Measurements from ENCODE around the gene BDH1.
"Not testable (repeated sequence)": the region's sequence is repeated elsewhere in the genome, so short reads cannot be mapped to it uniquely, and the experiment has no call there.

DNA sequence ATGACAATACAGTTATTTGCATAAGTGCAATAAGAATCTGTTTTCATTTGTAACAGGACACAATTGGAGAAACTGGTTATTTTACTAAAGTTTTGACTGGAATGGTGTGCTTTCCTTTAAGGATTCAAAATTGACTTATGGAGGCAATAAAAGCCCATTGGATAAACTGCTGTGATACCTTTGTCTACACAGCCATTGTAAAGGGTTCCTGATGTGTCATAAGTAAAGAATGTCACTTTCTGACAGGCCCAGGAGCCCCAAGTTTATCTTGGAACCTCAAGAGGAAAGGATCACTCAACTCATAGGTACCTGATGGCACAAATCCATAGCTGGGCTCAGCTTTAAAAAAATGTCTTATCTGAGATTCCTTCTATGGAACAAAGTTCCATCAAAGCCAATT is 10.4 kb upstream of the BDH1 start:
- TF ChIP-seq, protein P1, sequence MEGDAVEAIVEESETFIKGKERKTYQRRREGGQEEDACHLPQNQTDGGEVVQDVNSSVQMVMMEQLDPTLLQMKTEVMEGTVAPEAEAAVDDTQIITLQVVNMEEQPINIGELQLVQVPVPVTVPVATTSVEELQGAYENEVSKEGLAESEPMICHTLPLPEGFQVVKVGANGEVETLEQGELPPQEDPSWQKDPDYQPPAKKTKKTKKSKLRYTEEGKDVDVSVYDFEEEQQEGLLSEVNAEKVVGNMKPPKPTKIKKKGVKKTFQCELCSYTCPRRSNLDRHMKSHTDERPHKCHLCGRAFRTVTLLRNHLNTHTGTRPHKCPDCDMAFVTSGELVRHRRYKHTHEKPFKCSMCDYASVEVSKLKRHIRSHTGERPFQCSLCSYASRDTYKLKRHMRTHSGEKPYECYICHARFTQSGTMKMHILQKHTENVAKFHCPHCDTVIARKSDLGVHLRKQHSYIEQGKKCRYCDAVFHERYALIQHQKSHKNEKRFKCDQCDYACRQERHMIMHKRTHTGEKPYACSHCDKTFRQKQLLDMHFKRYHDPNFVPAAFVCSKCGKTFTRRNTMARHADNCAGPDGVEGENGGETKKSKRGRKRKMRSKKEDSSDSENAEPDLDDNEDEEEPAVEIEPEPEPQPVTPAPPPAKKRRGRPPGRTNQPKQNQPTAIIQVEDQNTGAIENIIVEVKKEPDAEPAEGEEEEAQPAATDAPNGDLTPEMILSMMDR (IDR thresholded peaks at IDR 0.05; ENCODE audit: low read length), result not testable (repeated sequence)
- TF ChIP-seq EZH2phosphoT487 (IDR thresholded peaks at IDR 0.05; ENCODE audit: low read length); EZH2 (optimal IDR thresholded peaks at IDR 0.05; ENCODE audit: low read depth, low read length): not testable (repeated sequence)

Measured in MM.1S (cell line).